Lower leg skin (tissue), 4 donors: Measurements from ENCODE around the gene GLI3. TPM values are rescaled to one million over a fixed set of nuclear protein-coding genes. Genes with fewer than 3 reads are reported as not detected.

Experiments used
- DNase-seq, 2 donors: peaks; one replicate each; pipeline ENCODE4 v3.0.0-alpha.2; 2019; ENCODE audit warnings: low spot score in 2 of 2
- H3K4me3 ChIP-seq: fragments of 200-600 bp; sonication (generic); 2 replicates; pipeline ENCODE4 v1.5.1; 2017; ENCODE audit warnings: mild to moderate bottlenecking, low read depth; ENCODE audit not compliant: poor library complexity, severe bottlenecking
- CTCF ChIP-seq, 3 donors: fragments of 450-650 bp; IDR thresholded peaks; one replicate each; pipeline ENCODE4 v1.5.1; 2016; ENCODE audit warnings: antibody characterized with exemption in 3 of 3, mild to moderate bottlenecking in 3 of 3, moderate library complexity in 2 of 3
- POLR2A ChIP-seq, 2 donors: fragments of 450-650 bp; IDR thresholded peaks; one replicate each; pipeline ENCODE4 v1.6.1; 2016 to 2017; ENCODE audit warnings: antibody characterized with exemption in 2 of 2, mild to moderate bottlenecking in 1 of 2, moderate library complexity in 1 of 2
- WGBS, 2 donors: methylation state at CpG; one replicate each; pipeline ENCODE4 v1.1.5; 2018; 5-methylcytosine and 5-hydroxymethylcytosine counted together
- intact Hi-C: fragments of 100-400 bp; cut with DNase I; formaldehyde crosslinking; loops from one replicate; pipeline ENCODE4 v1.15.0; 2023; ENCODE audit warnings: low total_unique reads
- total RNA-seq, 4 donors: library from RNA; depleted of rRNA; stranded (reverse); fragments of >200 nt; gene quantifications; one replicate each; pipeline ENCODE4 v1.1.0, GENCODE V29; 2016

GLI3 gene
- total RNA-seq, 4 donors from 2014 or later = 16.4 to 28.2 (median 18.3) TPM

GRCh38 chr7:41915871-41916270 is 321.1 kb downstream of the GLI3 start:
- no peak for TF ChIP-seq POLR2A (IDR thresholded peaks at IDR 0.05)
- TF ChIP-seq CTCF (IDR thresholded peaks at IDR 0.05) = no peak
- no peak for DNase-seq
- 44 to 56% methylated on average over 1 of the region's 1 CpG for WGBS, 2 donors
- H3K4me3 ChIP-seq = no peak overlapping the region
- intact Hi-C loops = no loop called here

GRCh38 chr7:41912851-41913567 is 324.0 kb downstream of the GLI3 start:
- no peak overlapping the region for H3K4me3 ChIP-seq
- TF ChIP-seq CTCF (IDR thresholded peaks at IDR 0.05) (no peak), POLR2A (IDR thresholded peaks at IDR 0.05) (no peak)
- intact Hi-C loops = no loop called here
- 65 to 68% methylated on average over 6 of the region's 6 CpGs for WGBS, 2 donors
- DNase-seq = no peak

- TF ChIP-seq CTCF (IDR thresholded peaks at IDR 0.05) (no peak), POLR2A (IDR thresholded peaks at IDR 0.05) (no peak)
- 51 to 53% methylated on average over 2 of the region's 2 CpGs for WGBS, 2 donors
- DNase-seq = no peak
- intact Hi-C loops = no loop called here
- H3K4me3 ChIP-seq = no peak overlapping the region
Measured at GRCh38 chr7:41912426-41912825, 324.6 kb downstream of the GLI3 start.

GRCh38 chr7:41911792-41912191 is 325.2 kb downstream of the GLI3 start:
- no peak overlapping the region for H3K4me3 ChIP-seq
- DNase-seq = no peak
- 76 to 86% methylated on average over 2 of the region's 2 CpGs for WGBS, 2 donors
- TF ChIP-seq CTCF (IDR thresholded peaks at IDR 0.05) (no peak), POLR2A (IDR thresholded peaks at IDR 0.05) (no peak)
- intact Hi-C loops = no loop called here
